Endothelial cell of umbilical vein (primary cell): Measurements from ENCODE around the gene ENDOD1. TPM values are rescaled to one million over a fixed set of nuclear protein-coding genes. Genes with fewer than 3 reads are reported as not detected.

ENCODE experiments used
- BruUV-seq: library from RNA; stranded (reverse); fragments of 400-500 nt; replicated peaks from 2 replicates; lab custom pipeline; 2021; lab: Mats Ljungman, UMichigan
- CTCF ChIA-PET: fragments of 300-600, 350-600 bp; sonication (Branson Sonifier 250); formaldehyde crosslinking; loops from one replicate; lab custom pipeline; 2021; ENCODE audit warnings: antibody characterized with exemption, inconsistent platforms; lab: Charles Lee
- POLR2A ChIA-PET: fragments of 300-600, 350-600 bp; sonication (Branson Sonifier 250); formaldehyde crosslinking; loops from one replicate; lab custom pipeline; 2021; ENCODE audit warnings: antibody characterized with exemption, inconsistent platforms; lab: Charles Lee
- DNase-seq: peaks from one replicate; pipeline ENCODE4 v3.0.0-alpha.2; 2011; ENCODE audit warnings: low read depth, low spot score
- FAIRE-seq: peaks from 2 replicates; lab custom pipeline; 2011; peaks lifted over from hg19 to GRCh38; lab: Jason Lieb, UNC
- H2AFZ ChIP-seq: 2 replicates; pipeline ENCODE4 v1.6.0; 2012; ENCODE audit warnings: low read depth, low read length, control low read depth, inconsistent platforms
- H3K27ac ChIP-seq: 2 replicates; pipeline ENCODE4 v1.5.1; 2011; ENCODE audit warnings: low read depth, mild to moderate bottlenecking, control low read depth, low read length, moderate library complexity; ENCODE audit not compliant: insufficient read depth
- H3K27me3 ChIP-seq, 2 experiments: 2 replicates each; pipeline versions ENCODE4 v1.6.0 to v1.6.1; 2011; ENCODE audit warnings: low read length in 2 of 2, mixed read lengths in 1 of 2; ENCODE audit not compliant: control insufficient read depth in 2 of 2, insufficient read depth in 2 of 2
- H3K36me3 ChIP-seq, 2 experiments: 2 replicates in 1 of 2; 3 replicates in 1 of 2; pipeline ENCODE4 v1.5.1; 2011; ENCODE audit warnings: low read length in 2 of 2, mild to moderate bottlenecking in 1 of 2, moderate library complexity in 1 of 2; ENCODE audit not compliant: control insufficient read depth in 2 of 2, insufficient read depth in 2 of 2; ENCODE audit errors: extremely low read depth in 1 of 2
- H3K4me1 ChIP-seq: 3 replicates; pipeline ENCODE4 v1.5.1; 2011; ENCODE audit warnings: mild to moderate bottlenecking, low read length; ENCODE audit not compliant: control insufficient read depth, insufficient read depth; ENCODE audit errors: extremely low read depth
- H3K4me2 ChIP-seq: 2 replicates; pipeline ENCODE4 v1.6.1; 2011; ENCODE audit warnings: low read length, control low read depth, mixed read lengths; ENCODE audit not compliant: insufficient read depth
- H3K4me3 ChIP-seq, 3 experiments: fragments of 200-600 bp in 1 of 3; sonication (generic), shearing (Covaris generic) in 1 of 3; replicated peaks in 1 of 3; 2 replicates each; pipeline ENCODE4 v1.5.1; 2011 to 2016; ENCODE audit warnings: control low read depth in 3 of 3, low read length in 3 of 3, mild to moderate bottlenecking in 2 of 3, inconsistent platforms in 1 of 3, low read depth in 1 of 3, moderate library complexity in 1 of 3; ENCODE audit not compliant: insufficient read depth in 1 of 3
- H3K79me2 ChIP-seq: 2 replicates; pipeline ENCODE4 v1.6.0; 2012; ENCODE audit warnings: low read length, inconsistent platforms; ENCODE audit not compliant: control insufficient read depth, insufficient read depth
- H3K9ac ChIP-seq: replicated peaks from 2 replicates; pipeline ENCODE3; 2011; ENCODE audit warnings: low read length, control low read depth; ENCODE audit not compliant: insufficient read depth; ENCODE audit errors: extremely low read depth
- H3K9me1 ChIP-seq: replicated peaks from 3 replicates; pipeline ENCODE4 v1.6.0; 2011; ENCODE audit warnings: mild to moderate bottlenecking, low read length; ENCODE audit not compliant: control insufficient read depth, insufficient read depth; ENCODE audit errors: extremely low read depth
- H3K9me3 ChIP-seq: replicated peaks from 2 replicates; pipeline ENCODE4 v1.5.1; 2012; ENCODE audit warnings: low read length, inconsistent platforms; ENCODE audit not compliant: control insufficient read depth, insufficient read depth
- H4K20me1 ChIP-seq: replicated peaks from 2 replicates; pipeline ENCODE3; 2011; ENCODE audit warnings: mild to moderate bottlenecking, low read length; ENCODE audit not compliant: control insufficient read depth, insufficient read depth; ENCODE audit errors: extremely low read depth
- GATA2 ChIP-seq: IDR thresholded peaks from 2 replicates; pipeline ENCODE4 v1.7.0; 2011; ENCODE audit warnings: low read depth, mild to moderate bottlenecking, moderate library complexity, mixed read lengths, low read length; ENCODE audit not compliant: insufficient read length, insufficient read depth
- MAX ChIP-seq: IDR thresholded peaks from 2 replicates; pipeline ENCODE4 v1.6.1; 2011; ENCODE audit not compliant: insufficient read depth, insufficient read length
- POLR2A ChIP-seq: IDR thresholded peaks from 2 replicates; pipeline ENCODE4 v1.6.1; 2012; ENCODE audit warnings: low read depth, mild to moderate bottlenecking, control low read depth, low read length
- POLR2AphosphoS5 ChIP-seq: IDR thresholded peaks from 2 replicates; pipeline ENCODE4 v1.6.1; 2012; ENCODE audit warnings: low read depth, mild to moderate bottlenecking, control low read depth, low read length, moderate library complexity; ENCODE audit not compliant: insufficient read depth
- dilution Hi-C: fragments of 300-500 bp; cut with MboI; formaldehyde crosslinking; loops from one replicate; pipeline ENCODE4 v1.15.0; 2019; ENCODE audit warnings: low sequenced_read_pairs; ENCODE audit not compliant: extremely low pct_ligation_motif_present
- intact Hi-C: fragments of 100-400 bp; cut with micrococcal nuclease; formaldehyde crosslinking; loops from one replicate; pipeline ENCODE4 v1.10.0; 2022
- polyA plus RNA-seq, 4 experiments: library from polyadenylated mRNA; depleted of rRNA in 3 of 4; stranded (reverse) in 3 of 4; unstranded in 1 of 4; fragments of >200 nt; gene quantifications; 2 replicates each; pipeline versions ENCODE4 v1.2.1 to v1.2.3, GENCODE V29; 2011 to 2012; ENCODE audit warnings: missing spikeins in 1 of 4
- total RNA-seq: library from RNA; stranded (reverse); gene quantifications from 2 replicates; pipeline ENCODE4 v1.2.3, GENCODE V29; 2021
- TF ChIP-seq, protein P1 (sequence below), 2 donors: IDR thresholded peaks; 1 replicate in 1 of 2; 2 replicates in 1 of 2; pipeline ENCODE4 v1.5.1; 2011; ENCODE audit warnings: low read length in 2 of 2, mild to moderate bottlenecking in 2 of 2, moderate library complexity in 2 of 2, control low read depth in 1 of 2, inconsistent platforms in 1 of 2, low read depth in 1 of 2; ENCODE audit not compliant: insufficient read depth in 1 of 2; ENCODE audit errors: extremely low read depth in 1 of 2

The ENDOD1 gene
- total and polyA plus RNA-seq, 2 donors (not counting 3 experiments of a cell fraction or from before 2014, with no cell fraction given) = 10.5 to 20.5 TPM

- TF ChIP-seq POLR2A (no peak), GATA2 (no peak), MAX (no peak), POLR2AphosphoS5 (no peak)
- no peak for FAIRE-seq
These were observed 2.1 kb downstream of the ENDOD1 start for GRCh38 chr11:95091663-95092180.

DNA sequence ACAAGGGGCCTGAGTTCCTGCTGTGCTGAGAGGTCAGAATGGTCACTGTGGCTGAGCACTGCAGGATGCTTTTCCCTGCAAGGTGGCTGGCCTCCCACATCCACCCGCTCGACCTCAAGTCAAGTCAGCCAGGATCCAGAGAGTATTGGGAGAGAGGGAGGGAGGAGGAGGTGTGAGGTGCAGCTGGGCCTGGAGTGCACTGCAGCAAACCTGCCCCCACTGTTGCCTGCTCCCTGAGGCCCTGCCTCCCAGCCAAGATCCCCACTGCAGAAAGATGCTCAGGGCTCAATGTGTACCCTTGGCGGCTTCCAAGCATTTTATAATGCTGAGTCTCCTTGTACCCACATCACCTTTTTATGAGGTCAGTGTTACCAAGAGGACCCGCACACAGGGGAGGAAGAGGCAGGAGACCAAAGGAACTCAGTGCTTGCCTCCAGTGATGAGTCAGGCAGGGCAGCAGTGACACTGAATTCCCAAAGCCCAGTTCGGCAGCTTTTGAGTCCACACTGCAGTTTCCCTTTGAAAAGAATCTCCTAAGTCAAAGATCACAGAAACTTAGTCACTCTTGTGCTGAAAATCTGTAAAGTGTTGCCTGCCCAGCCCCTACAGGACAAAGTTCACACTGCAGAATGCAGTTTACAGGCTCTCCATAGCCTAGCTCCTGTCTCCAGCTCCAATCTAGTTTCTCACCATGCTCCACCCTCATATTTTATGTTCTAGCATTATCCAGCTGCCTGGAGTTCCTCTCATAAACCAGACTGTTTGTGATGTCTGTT lies 3.1 kb downstream of the ENDOD1 start:
- Histone ChIP-seq H3K27me3 (no peaks in the 10 kb centered on the region), H3K36me3 (no peaks in the 10 kb centered on the region), H3K9ac (no peak overlapping the region), H3K9me3 (no peaks in the 10 kb centered on the region), H4K20me1 (no peaks in the 10 kb centered on the region), H3K4me2 (no peak overlapping the region), H2AFZ (peak overlapping the region; percentile 3), H3K4me3 (no peak overlapping the region), H3K9me1 (no peaks in the 10 kb centered on the region), H3K4me1 (peaks cover 18% of the 10 kb centered on the region), H3K27ac (no peak overlapping the region), H3K79me2 (no peaks in the 10 kb centered on the region)
- dilution Hi-C loops (no loop called here), intact Hi-C loops (no loop called here)
- no peak for TF ChIP-seq GATA2
- no peak for TF ChIP-seq POLR2A
- TF ChIP-seq, protein P1, sequence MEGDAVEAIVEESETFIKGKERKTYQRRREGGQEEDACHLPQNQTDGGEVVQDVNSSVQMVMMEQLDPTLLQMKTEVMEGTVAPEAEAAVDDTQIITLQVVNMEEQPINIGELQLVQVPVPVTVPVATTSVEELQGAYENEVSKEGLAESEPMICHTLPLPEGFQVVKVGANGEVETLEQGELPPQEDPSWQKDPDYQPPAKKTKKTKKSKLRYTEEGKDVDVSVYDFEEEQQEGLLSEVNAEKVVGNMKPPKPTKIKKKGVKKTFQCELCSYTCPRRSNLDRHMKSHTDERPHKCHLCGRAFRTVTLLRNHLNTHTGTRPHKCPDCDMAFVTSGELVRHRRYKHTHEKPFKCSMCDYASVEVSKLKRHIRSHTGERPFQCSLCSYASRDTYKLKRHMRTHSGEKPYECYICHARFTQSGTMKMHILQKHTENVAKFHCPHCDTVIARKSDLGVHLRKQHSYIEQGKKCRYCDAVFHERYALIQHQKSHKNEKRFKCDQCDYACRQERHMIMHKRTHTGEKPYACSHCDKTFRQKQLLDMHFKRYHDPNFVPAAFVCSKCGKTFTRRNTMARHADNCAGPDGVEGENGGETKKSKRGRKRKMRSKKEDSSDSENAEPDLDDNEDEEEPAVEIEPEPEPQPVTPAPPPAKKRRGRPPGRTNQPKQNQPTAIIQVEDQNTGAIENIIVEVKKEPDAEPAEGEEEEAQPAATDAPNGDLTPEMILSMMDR (IDR thresholded peaks at IDR 0.05; ENCODE audit: extremely low read depth in 1 of 2, insufficient read depth in 1 of 2, low read depth in 1 of 2, low read length in 2 of 2) = peak; percentile 38 to 41
- no peak for TF ChIP-seq POLR2AphosphoS5
- no TSS peak for BruUV-seq
- CTCF ChIA-PET = interaction anchor here (0.7 to 8.8 kb wide), 16 partner anchors 8 to 60 kb away, joined by 3 to 91 read pairs (median 4); partner anchors contain the start of gene SRSF8
- FAIRE-seq (peak; percentile 82), DNase-seq (peak; percentile 27)
- POLR2A ChIA-PET = no interaction called here

More at GRCh38 chr11:95091663-95092180, 2.1 kb downstream of the ENDOD1 start:
- CTCF ChIA-PET = interaction anchor here (0.7 to 8.8 kb wide), 6 partner anchors 11 to 61 kb away, joined by 3 to 91 read pairs (median 12); partner anchors contain the start of gene SRSF8
- no TSS peak for BruUV-seq
- Histone ChIP-seq H3K4me2 (no peak overlapping the region), H3K9ac (no peak overlapping the region), H3K4me3 (no peak overlapping the region), H3K27ac (no peak overlapping the region), H3K27me3 (no peaks in the 10 kb centered on the region), H3K9me3 (no peaks in the 10 kb centered on the region), H3K79me2 (no peaks in the 10 kb centered on the region), H2AFZ (no peak overlapping the region), H4K20me1 (no peaks in the 10 kb centered on the region), H3K9me1 (no peaks in the 10 kb centered on the region), H3K36me3 (no peaks in the 10 kb centered on the region), H3K4me1 (peaks cover 18% of the 10 kb centered on the region)
- intact Hi-C loops = no loop called here
- POLR2A ChIA-PET = no interaction called here
- dilution Hi-C loops = no loop called here
- DNase-seq = no peak
